ENCODE data around the gene COL5A1.

- TF ChIP-seq BACH2 (CRISPR knock-in tag; IDR thresholded peaks at IDR 0.05; ENCODE audit: borderline replicate concordance) (no peak), TOX (CRISPR knock-in tag; IDR thresholded peaks at IDR 0.05; ENCODE audit: borderline replicate concordance) (no peak), ZNF565 (CRISPR knock-in tag; conservative IDR thresholded peaks at IDR 0.05; ENCODE audit: low read depth) (no peak), ZFP3 (CRISPR knock-in tag; IDR thresholded peaks at IDR 0.05) (no peak), ZC3H10 (CRISPR knock-in tag; IDR thresholded peaks at IDR 0.05) (no peak), PPARA (CRISPR knock-in tag; IDR thresholded peaks at IDR 0.05; ENCODE audit: borderline replicate concordance) (no peak)
- TF ChIP-seq, protein P1, sequence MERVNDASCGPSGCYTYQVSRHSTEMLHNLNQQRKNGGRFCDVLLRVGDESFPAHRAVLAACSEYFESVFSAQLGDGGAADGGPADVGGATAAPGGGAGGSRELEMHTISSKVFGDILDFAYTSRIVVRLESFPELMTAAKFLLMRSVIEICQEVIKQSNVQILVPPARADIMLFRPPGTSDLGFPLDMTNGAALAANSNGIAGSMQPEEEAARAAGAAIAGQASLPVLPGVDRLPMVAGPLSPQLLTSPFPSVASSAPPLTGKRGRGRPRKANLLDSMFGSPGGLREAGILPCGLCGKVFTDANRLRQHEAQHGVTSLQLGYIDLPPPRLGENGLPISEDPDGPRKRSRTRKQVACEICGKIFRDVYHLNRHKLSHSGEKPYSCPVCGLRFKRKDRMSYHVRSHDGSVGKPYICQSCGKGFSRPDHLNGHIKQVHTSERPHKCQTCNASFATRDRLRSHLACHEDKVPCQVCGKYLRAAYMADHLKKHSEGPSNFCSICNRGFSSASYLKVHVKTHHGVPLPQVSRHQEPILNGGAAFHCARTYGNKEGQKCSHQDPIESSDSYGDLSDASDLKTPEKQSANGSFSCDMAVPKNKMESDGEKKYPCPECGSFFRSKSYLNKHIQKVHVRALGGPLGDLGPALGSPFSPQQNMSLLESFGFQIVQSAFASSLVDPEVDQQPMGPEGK (CRISPR knock-in tag; IDR thresholded peaks at IDR 0.05; ENCODE audit: borderline replicate concordance): no peak
- TF ChIP-seq, protein P2, sequence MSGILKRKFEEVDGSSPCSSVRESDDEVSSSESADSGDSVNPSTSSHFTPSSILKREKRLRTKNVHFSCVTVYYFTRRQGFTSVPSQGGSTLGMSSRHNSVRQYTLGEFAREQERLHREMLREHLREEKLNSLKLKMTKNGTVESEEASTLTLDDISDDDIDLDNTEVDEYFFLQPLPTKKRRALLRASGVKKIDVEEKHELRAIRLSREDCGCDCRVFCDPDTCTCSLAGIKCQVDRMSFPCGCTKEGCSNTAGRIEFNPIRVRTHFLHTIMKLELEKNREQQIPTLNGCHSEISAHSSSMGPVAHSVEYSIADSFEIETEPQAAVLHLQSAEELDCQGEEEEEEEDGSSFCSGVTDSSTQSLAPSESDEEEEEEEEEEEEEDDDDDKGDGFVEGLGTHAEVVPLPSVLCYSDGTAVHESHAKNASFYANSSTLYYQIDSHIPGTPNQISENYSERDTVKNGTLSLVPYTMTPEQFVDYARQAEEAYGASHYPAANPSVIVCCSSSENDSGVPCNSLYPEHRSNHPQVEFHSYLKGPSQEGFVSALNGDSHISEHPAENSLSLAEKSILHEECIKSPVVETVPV (CRISPR knock-in tag; IDR thresholded peaks at IDR 0.05): no peak
Measured at GRCh38 chr9:134815435-134816214, 174.0 kb downstream of the COL5A1 start.

Measured in SK-N-SH treated with all-trans-retinoic acid at 6 μM for 48 hours (cell line).